ENCODE measurements around the gene SDHAF1. TPM values are rescaled to one million over a fixed set of nuclear protein-coding genes. Genes with fewer than 3 reads are reported as not detected.

Gene SDHAF1
- 21.0 TPM for total RNA-seq (2021; ENCODE audit: unreplicated experiment)
- 14.2 and 18.1 TPM in 2 replicates for polyA plus RNA-seq (2012)
- Bru-seq, nascent RNA, result percentile 69 among the genes with signal in this experiment
- percentile 63 among the genes with signal in this experiment for BruChase-seq, experiment 1, labeled RNA remaining after a 6-hour chase
- BruChase-seq, experiment 2, labeled RNA remaining after a 2-hour chase, result percentile 84 among the genes with signal in this experiment
- long read RNA-seq, transcript SDHAF1-201 (1 exons, 1,117 nt), result major isoform, 13 of 13 reads
- long read RNA-seq, partial matches to known transcripts, result 0 of 13 reads
- long read RNA-seq, other reads (novel, unspliced or antisense), result 0 of 13 reads

GRCh38 chr19:35995048-35995993 lies at the start of gene SDHAF1:
SDHAF1 (plus strand) TSS chr19:35995188; CDS start chr19:35995275, 87 bp downstream.
- Histone ChIP-seq H2AFZ (ENCODE audit: low read depth, low read length, poor library complexity, severe bottlenecking) (peak within 1 kb of the TSS; percentile 78), H3K27ac (ENCODE audit: low read depth, low read length) (peak within 1 kb of the TSS; percentile 83), H3K27me3 (ENCODE audit: insufficient read depth, low read length) (no peaks in the 10 kb centered on the region), H4K20me1 (ENCODE audit: insufficient read depth) (no peaks in the 10 kb centered on the region), H3K4me2 (ENCODE audit: low read length) (peak within 1 kb of the TSS; percentile 92), H3K9ac (ENCODE audit: low read length) (peak within 1 kb of the TSS; percentile 78), H3K36me3 (ENCODE audit: control insufficient read depth in 1 of 2, insufficient read depth in 2 of 2, low read length in 2 of 2) (0 out of 4 replicates have a peak, but pooled peaks cover 0 to 3% of the 10 kb centered on the region in 2 experiments), H3K4me3 (replicated peaks in 1 of 2; ENCODE audit: low read depth in 1 of 2, low read length in 2 of 2) (peak within 1 kb of the TSS; percentile 84 to 94), H3K79me2 (ENCODE audit: insufficient read depth, low read length) (peaks cover 39% of the 10 kb centered on the region), H3K4me1 (ENCODE audit: control insufficient read depth in 1 of 2, insufficient read depth in 2 of 2, low read length in 2 of 2) (peaks cover 12 to 20% of the 10 kb centered on the region in 2 experiments), H3K9me2 (ENCODE audit: insufficient read depth) (no peaks in the 10 kb centered on the region), H3K9me3 (ENCODE audit: control insufficient read depth in 1 of 2, insufficient read depth in 1 of 2, low read depth in 1 of 2, low read length in 2 of 2) (no peaks in the 10 kb centered on the region)
- TF ChIP-seq REST (IDR thresholded peaks at IDR 0.05; ENCODE audit: low read depth) (no peak), ZFX (IDR thresholded peaks at IDR 0.05) (peak; percentile 86), SIN3A (IDR thresholded peaks at IDR 0.05; ENCODE audit: low read depth) (peak; percentile 87), TCF7L2 (IDR thresholded peaks at IDR 0.05; ENCODE audit: borderline replicate concordance, extremely low read depth, insufficient read depth, insufficient read length) (peak; percentile 17), MAX (IDR thresholded peaks at IDR 0.05) (peak; percentile 87), SP1 (IDR thresholded peaks at IDR 0.05; ENCODE audit: low read depth) (peak; percentile 76), POLR2AphosphoS5 (IDR thresholded peaks at IDR 0.05; ENCODE audit: low read depth, low read length) (peak; percentile 88), POLR2A (IDR thresholded peaks at IDR 0.05; ENCODE audit: borderline replicate concordance, extremely low read depth, insufficient read depth, insufficient read length) (peak; percentile 17), ZBTB33 (IDR thresholded peaks at IDR 0.05; ENCODE audit: extremely low read depth, insufficient replicate concordance, low read length) (no peak), EGR1 (IDR thresholded peaks at IDR 0.05; ENCODE audit: low read depth) (peak; percentile 83; the same call in 1 of the 2 replicates)
- ATAC-seq (peak; percentile 86), DNase-seq (ENCODE audit: low read depth, low spot score) (peak; percentile 85)
- BruUV-seq (replicated peaks), result no TSS peak
- intact Hi-C loops (cut with micrococcal nuclease), result no loop called here
- ChIA-PET RAD21 (ENCODE audit: low non-redundant PET in 1 of 2, low total read pairs in 2 of 2, uncharacterized antibody in 2 of 2, unreplicated experiment in 2 of 2) (no interaction called here), POLR2A (interaction anchor here (2.1 kb wide), 1 partner anchor 13 kb away, joined by 7 read pairs; the partner anchor contains the start of gene SYNE4), CTCF (no interaction called here)
